Limb (tissue), 2 donors: ENCODE results near the gene SBF1.

Experiments
- DNase-seq, 2 donors: peaks; one replicate each; pipeline ENCODE4 v3.0.0-alpha.2; 2016; ENCODE audit errors: extremely low spot score in 2 of 2

Gene SBF1

GRCh38 chr22:50446708-50447575 lies 27.9 kb downstream of the SBF1 start:
- DNase-seq: no peak

GRCh38 chr22:50445880-50446707 lies 28.7 kb downstream of the SBF1 start:
- DNase-seq: no peak

- DNase-seq: no peak
Measured at GRCh38 chr22:50445071-50445879, 29.6 kb downstream of the SBF1 start.

GRCh38 chr22:50444663-50445062 lies 30.2 kb downstream of the SBF1 start:
- no peak for DNase-seq

GRCh38 chr22:50443801-50444625 lies 30.8 kb downstream of the SBF1 start:
- no peak for DNase-seq

- no peak for DNase-seq
Measured at GRCh38 chr22:50443197-50443596, 31.6 kb downstream of the SBF1 start.

- no peak for DNase-seq
Measured at GRCh38 chr22:50441428-50441993, 33.3 kb downstream of the SBF1 start.

GRCh38 chr22:50440544-50441249 lies 34.1 kb downstream of the SBF1 start:
- no peak for DNase-seq

GRCh38 chr22:50439871-50440331 lies 34.9 kb downstream of the SBF1 start:
- DNase-seq: no peak

- no peak for DNase-seq
Measured at GRCh38 chr22:50439314-50439870, 35.4 kb downstream of the SBF1 start.

- no peak for DNase-seq
Measured at GRCh38 chr22:50438305-50439275, 36.2 kb downstream of the SBF1 start.

GRCh38 chr22:50437511-50438304 lies 37.1 kb downstream of the SBF1 start:
- DNase-seq: no peak

- DNase-seq: no peak
Measured at GRCh38 chr22:50436841-50437341, 37.9 kb downstream of the SBF1 start.

- DNase-seq: no peak
Measured at GRCh38 chr22:50436015-50436830, 38.6 kb downstream of the SBF1 start.

- no peak for DNase-seq
Measured at GRCh38 chr22:50435291-50436014, 39.4 kb downstream of the SBF1 start.

GRCh38 chr22:50434849-50435248 lies 40.0 kb downstream of the SBF1 start:
- DNase-seq: no peak
